ENCODE data around the gene DBF4B. TPM values are rescaled to one million over a fixed set of nuclear protein-coding genes. Genes with fewer than 3 reads are reported as not detected.

The DBF4B gene
- total and polyA plus RNA-seq, 10 of the 15 experiments (the other 5 are each of a cell fraction or from before 2014, with no cell fraction given), result 2.4 to 24.6 (median 16.9) TPM

DNA sequence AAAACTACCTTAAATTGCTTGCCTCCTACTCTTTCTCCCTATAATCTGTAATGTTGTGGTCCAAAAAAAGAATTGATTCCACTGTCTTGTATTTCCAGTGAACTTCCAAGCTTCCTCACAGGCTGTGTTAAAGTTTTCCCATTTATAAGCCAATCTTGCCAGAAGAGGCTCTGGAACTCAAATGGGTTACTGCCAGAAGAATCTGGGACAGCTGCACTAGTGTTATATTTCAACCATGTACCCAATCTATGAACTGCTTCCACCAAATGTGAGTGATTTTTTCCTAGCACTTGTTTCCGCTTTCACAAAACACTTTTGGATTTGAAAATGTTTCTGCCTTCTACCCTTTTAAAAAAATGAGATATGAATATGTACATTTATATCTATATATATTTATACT is 20.7 kb upstream of the DBF4B start:
- RAD21 ChIA-PET (ENCODE audit: unreplicated experiment), result no interaction called here
- no peak overlapping the region for H3K4me2 ChIP-seq (ENCODE audit: control insufficient read depth, insufficient read depth)

More for the DNA sequence above, 20.7 kb upstream of the DBF4B start:
- Histone ChIP-seq H3K9me3 (replicated peaks; ENCODE audit: control insufficient read depth, insufficient read depth, low read length) (no peaks in the 10 kb centered on the region), H3K27me3 (replicated peaks in 1 of 2; ENCODE audit: control insufficient read depth in 2 of 2, insufficient read depth in 2 of 2, low read length in 1 of 2) (no peaks in the 10 kb centered on the region), H3K27ac (ENCODE audit: control insufficient read depth, insufficient read depth) (no peak overlapping the region), H3K4me1 (ENCODE audit: control insufficient read depth, insufficient read depth, low read length) (peaks cover 3% of the 10 kb centered on the region), H3K4me3 (no peak overlapping the region), H3K36me3 (ENCODE audit: control insufficient read depth in 2 of 2, insufficient read depth in 2 of 2, low read length in 1 of 2) (peaks cover 0 to 12% of the 10 kb centered on the region in 2 experiments; a peak in 2 of 4 replicates), H3K9ac (ENCODE audit: control insufficient read depth, insufficient read depth, low read length) (no peak overlapping the region), H3K79me2 (ENCODE audit: control insufficient read depth, insufficient read depth, low read length) (peaks cover 18% of the 10 kb centered on the region), H2AFZ (ENCODE audit: control insufficient read depth, low read depth, low read length) (no peak overlapping the region), H4K20me1 (ENCODE audit: control insufficient read depth, insufficient read depth) (no peaks in the 10 kb centered on the region)
- FAIRE-seq, result no peak
- in situ Hi-C loops (cut with MboI), result no loop called here
- ATAC-seq, result no peak
- WGBS (ENCODE audit: insufficient coverage, insufficient replicate concordance, low lambda C conversion rate, missing lambda C conversion rate), result 100% methylated on average over 1 of the region's 1 CpG
- ChIA-PET CTCF (interaction anchor here (1.3 to 2.3 kb wide), 3 partner anchors 15 to 155 kb away, joined by 5 to 10 read pairs (median 9); partner anchors contain the start of gene DBF4B), SMC1A (ENCODE audit: uncharacterized antibody, unreplicated experiment) (interaction anchor here (1.7 kb wide), 1 partner anchor 164 kb away, joined by 4 read pairs; no protein-coding TSS in a partner anchor), POLR2A (no interaction called here)
- no peak for DNase-seq (ENCODE audit: low read depth, low spot score)
- intact Hi-C loops (cut with micrococcal nuclease; ENCODE audit: unreplicated experiment), result no loop called here
- BruUV-seq (replicated peaks), result no TSS peak
- TF ChIP-seq ZNF592 (IDR thresholded peaks at IDR 0.05), result no peak
- no peak for TF ChIP-seq HSF1 (IDR thresholded peaks at IDR 0.05; ENCODE audit: low read depth, low read length)
- TF ChIP-seq IRF3 (IDR thresholded peaks at IDR 0.05), result no peak
- TF ChIP-seq, protein P1, sequence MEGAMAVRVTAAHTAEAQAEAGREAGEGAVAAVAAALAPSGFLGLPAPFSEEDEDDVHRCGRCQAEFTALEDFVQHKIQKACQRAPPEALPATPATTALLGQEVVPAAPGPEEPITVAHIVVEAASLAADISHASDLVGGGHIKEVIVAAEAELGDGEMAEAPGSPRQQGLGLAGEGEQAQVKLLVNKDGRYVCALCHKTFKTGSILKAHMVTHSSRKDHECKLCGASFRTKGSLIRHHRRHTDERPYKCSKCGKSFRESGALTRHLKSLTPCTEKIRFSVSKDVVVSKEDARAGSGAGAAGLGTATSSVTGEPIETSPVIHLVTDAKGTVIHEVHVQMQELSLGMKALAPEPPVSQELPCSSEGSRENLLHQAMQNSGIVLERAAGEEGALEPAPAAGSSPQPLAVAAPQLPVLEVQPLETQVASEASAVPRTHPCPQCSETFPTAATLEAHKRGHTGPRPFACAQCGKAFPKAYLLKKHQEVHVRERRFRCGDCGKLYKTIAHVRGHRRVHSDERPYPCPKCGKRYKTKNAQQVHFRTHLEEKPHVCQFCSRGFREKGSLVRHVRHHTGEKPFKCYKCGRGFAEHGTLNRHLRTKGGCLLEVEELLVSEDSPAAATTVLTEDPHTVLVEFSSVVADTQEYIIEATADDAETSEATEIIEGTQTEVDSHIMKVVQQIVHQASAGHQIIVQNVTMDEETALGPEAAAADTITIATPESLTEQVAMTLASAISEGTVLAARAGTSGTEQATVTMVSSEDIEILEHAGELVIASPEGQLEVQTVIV (IDR thresholded peaks at IDR 0.05; ENCODE audit: borderline replicate concordance, partially characterized antibody), result no peak
- TF ChIP-seq STAT1 (conservative IDR thresholded peaks at IDR 0.05), result no peak
- no peak for TF ChIP-seq FOS (IDR thresholded peaks at IDR 0.05; ENCODE audit: borderline replicate concordance, extremely low read depth, insufficient read length)
- TF ChIP-seq SMAD1 (IDR thresholded peaks at IDR 0.05; ENCODE audit: low read depth, partially characterized antibody), result no peak
- no peak for TF ChIP-seq NR2F1 (conservative IDR thresholded peaks at IDR 0.05)

All from GM12878 (cell line).